Spleen (tissue), 7 donors: ENCODE measurements around the gene CACNA1H.

Experiments
- POLR2A ChIP-seq, 3 donors: fragments of 450-650 bp; IDR thresholded peaks; one replicate each; pipeline ENCODE4 v1.5.1; 2017; ENCODE audit warnings: antibody characterized with exemption in 3 of 3, mild to moderate bottlenecking in 1 of 3
- POLR2AphosphoS5 ChIP-seq, 3 donors: sonication (generic); formaldehyde crosslinking; IDR thresholded peaks; one replicate each; pipeline ENCODE4 v1.5.1; 2017; ENCODE audit warnings: antibody characterized with exemption in 3 of 3
- TF ChIP-seq, protein P1 (sequence below), 11 experiments: fragments of 200-600 bp in 7 of 11; fragments of 450-650 bp in 4 of 11; sonication (generic) in 4 of 11; IDR thresholded peaks in 8 of 11; conservative IDR thresholded peaks in 3 of 11; 1 replicate in 7 of 11; 2 replicates in 4 of 11; pipeline versions ENCODE4 v1.4.0 to v1.8.0; 2016 to 2021; ENCODE audit warnings: antibody characterized with exemption in 11 of 11, inconsistent platforms in 4 of 11, mild to moderate bottlenecking in 1 of 11
- donor health status: DM: no; HTN: no; CAD: no; lungs with moderate emphysema.
- donor health status: DM: no; HTN: no; CAD: no.
- donor health status: DM: no; HTN: no; CAD: no.

DNA sequence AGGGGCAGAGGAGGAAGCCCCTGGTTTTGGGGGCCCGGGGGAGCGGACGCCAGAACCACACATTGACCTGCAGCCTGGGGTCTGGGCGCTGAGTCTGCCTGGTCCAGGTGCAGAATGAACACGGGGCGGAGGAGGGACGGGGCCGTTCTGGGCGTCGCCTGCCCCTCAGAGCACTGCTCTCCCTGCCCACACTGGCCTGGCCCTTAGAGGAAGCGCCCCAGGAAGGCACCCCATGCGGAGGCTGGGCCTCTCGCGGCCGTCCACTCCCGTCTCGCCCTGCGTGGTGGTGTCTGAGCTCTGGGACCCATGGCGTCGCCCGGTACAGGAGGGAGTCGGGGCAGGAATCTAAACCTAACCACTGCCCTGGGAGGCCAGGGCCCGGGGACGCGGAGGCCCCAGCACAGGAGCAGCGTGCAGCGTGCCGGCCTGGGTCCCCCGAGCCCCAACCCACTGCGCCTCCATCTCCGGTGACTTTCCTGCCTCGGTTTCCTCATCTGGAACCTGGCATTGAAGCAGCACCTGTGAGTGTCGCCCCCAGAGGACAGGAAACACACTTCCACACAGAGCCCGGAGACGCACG lies 107.3 kb downstream of the CACNA1H start:
- TF ChIP-seq, protein P1, sequence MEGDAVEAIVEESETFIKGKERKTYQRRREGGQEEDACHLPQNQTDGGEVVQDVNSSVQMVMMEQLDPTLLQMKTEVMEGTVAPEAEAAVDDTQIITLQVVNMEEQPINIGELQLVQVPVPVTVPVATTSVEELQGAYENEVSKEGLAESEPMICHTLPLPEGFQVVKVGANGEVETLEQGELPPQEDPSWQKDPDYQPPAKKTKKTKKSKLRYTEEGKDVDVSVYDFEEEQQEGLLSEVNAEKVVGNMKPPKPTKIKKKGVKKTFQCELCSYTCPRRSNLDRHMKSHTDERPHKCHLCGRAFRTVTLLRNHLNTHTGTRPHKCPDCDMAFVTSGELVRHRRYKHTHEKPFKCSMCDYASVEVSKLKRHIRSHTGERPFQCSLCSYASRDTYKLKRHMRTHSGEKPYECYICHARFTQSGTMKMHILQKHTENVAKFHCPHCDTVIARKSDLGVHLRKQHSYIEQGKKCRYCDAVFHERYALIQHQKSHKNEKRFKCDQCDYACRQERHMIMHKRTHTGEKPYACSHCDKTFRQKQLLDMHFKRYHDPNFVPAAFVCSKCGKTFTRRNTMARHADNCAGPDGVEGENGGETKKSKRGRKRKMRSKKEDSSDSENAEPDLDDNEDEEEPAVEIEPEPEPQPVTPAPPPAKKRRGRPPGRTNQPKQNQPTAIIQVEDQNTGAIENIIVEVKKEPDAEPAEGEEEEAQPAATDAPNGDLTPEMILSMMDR (IDR thresholded peaks at IDR 0.05 in 8 of 11, conservative IDR thresholded peaks at IDR 0.05 in 3 of 11): no peak
- no peak for TF ChIP-seq POLR2AphosphoS5 (IDR thresholded peaks at IDR 0.05)
- TF ChIP-seq POLR2A (IDR thresholded peaks at IDR 0.05): no peak
